SU-DHL-6 (cell line): Measurements from ENCODE around the gene KCNMB2.

Experiments
- H2AFZ ChIP-seq: fragments of 200-600 bp; sonication (generic); 2 replicates; pipeline ENCODE4 v1.6.1; 2014; ENCODE audit warnings: low read depth, mild to moderate bottlenecking, moderate library complexity, mixed read lengths, antibody characterized with exemption, low read length; ENCODE audit not compliant: severe bottlenecking
- H3F3A ChIP-seq: fragments of 200-600 bp; shearing (Covaris generic); 2 replicates; pipeline ENCODE4 v1.6.0; 2016; ENCODE audit warnings: antibody characterized with exemption, mild to moderate bottlenecking; ENCODE audit not compliant: insufficient read depth
- H3K27ac ChIP-seq: fragments of 200-600 bp; sonication (generic); 2 replicates; pipeline ENCODE4 v1.5.1; 2016; ENCODE audit warnings: low read depth, mild to moderate bottlenecking, low read length, moderate library complexity, mixed read lengths
- H3K27me3 ChIP-seq: fragments of 200-600 bp; sonication (generic), shearing (Covaris generic); 2 replicates; pipeline ENCODE4 v1.6.0; 2014; ENCODE audit warnings: mild to moderate bottlenecking, low read length
- H3K36me3 ChIP-seq: fragments of 200-600 bp; sonication (generic); 2 replicates; pipeline ENCODE4 v1.6.1; 2014; ENCODE audit warnings: mild to moderate bottlenecking, low read length, mixed read lengths
- H3K4me2 ChIP-seq: fragments of 300-600, 200-600 bp; shearing (Covaris generic), sonication (generic); 2 replicates; pipeline ENCODE4 v1.6.0; 2014; ENCODE audit warnings: low read length, low read depth, mild to moderate bottlenecking; ENCODE audit not compliant: poor library complexity, severe bottlenecking
- H3K4me3 ChIP-seq: fragments of 200-600 bp; sonication (generic); 2 replicates; pipeline ENCODE4 v1.5.1; 2014; ENCODE audit warnings: antibody characterized with exemption, low read length, mild to moderate bottlenecking, mixed read lengths; ENCODE audit not compliant: insufficient read depth, poor library complexity, severe bottlenecking
- H3K79me2 ChIP-seq: fragments of 200-600 bp; sonication (generic); 2 replicates; pipeline ENCODE4 v1.6.1; 2014; ENCODE audit warnings: mild to moderate bottlenecking, low read length, moderate library complexity; ENCODE audit not compliant: insufficient read depth
- H3K9ac ChIP-seq: fragments of 200-600 bp; sonication (generic); 2 replicates; pipeline ENCODE4 v1.7.0; 2014; ENCODE audit warnings: mild to moderate bottlenecking, low read length
- H3K9me2 ChIP-seq: fragments of 200-600 bp; sonication (generic); replicated peaks from 2 replicates; pipeline ENCODE4 v1.6.1; 2014; ENCODE audit warnings: low read length; ENCODE audit not compliant: insufficient read depth
- H3K9me3 ChIP-seq: fragments of 200-600 bp; sonication (generic); 2 replicates; pipeline ENCODE4 v1.6.1; 2014; ENCODE audit warnings: low read length, mixed read lengths; ENCODE audit not compliant: insufficient read depth
- H4K20me1 ChIP-seq: fragments of 200-600 bp; sonication (generic); 2 replicates; pipeline ENCODE4 v1.6.1; 2014; ENCODE audit warnings: low read depth, mild to moderate bottlenecking, antibody characterized with exemption, low read length, moderate library complexity, mixed read lengths
- CTCF ChIP-seq: fragments of 200-600 bp; sonication (generic); IDR thresholded peaks from one replicate; pipeline ENCODE4 v1.5.1; 2017; ENCODE audit warnings: antibody characterized with exemption, mild to moderate bottlenecking, low read length, moderate library complexity; ENCODE audit not compliant: insufficient read depth, poor library complexity, severe bottlenecking
- EZH2phosphoT487 ChIP-seq: fragments of 200-600 bp; sonication (generic), shearing (Covaris generic); conservative IDR thresholded peaks from 2 replicates; pipeline ENCODE4 v1.6.1; 2018; ENCODE audit warnings: mild to moderate bottlenecking, antibody characterized with exemption, low read length, moderate library complexity, mixed read lengths

The KCNMB2 gene

DNA sequence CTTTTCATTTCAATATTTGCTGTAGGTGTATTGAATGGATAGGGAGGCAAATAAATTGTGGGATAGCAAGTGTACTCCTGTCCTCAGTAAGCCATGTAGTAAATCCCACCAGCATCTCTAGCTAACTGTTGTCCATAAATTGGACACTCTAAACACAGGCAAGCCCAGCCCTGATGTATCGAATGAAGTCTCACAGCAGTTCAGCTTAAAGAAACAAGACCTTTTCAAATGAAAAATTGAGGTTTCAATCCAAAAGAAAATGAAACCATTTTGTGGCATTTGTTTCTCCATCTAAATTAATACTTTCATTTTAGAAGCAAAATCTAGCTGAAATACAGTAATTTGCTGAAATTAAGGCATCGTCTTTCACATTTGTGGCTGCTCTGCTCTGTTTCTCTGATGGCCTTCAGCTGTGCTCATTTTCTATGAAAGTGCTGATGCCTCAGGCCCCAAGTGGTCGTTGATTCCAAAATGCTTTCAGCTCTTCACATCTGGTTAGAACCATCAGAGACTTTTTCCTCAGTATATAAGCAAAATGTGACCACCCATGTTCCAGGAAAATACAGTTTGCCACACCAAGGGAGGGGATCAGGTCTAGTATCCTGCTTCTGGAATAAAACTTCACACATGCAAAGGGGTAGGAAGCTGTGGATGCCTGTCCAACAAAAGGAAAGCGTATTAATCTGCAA is 290.3 kb downstream of the KCNMB2 start:
- Histone ChIP-seq H3K79me2 (no peaks in the 10 kb centered on the region), H3K9me3 (no peaks in the 10 kb centered on the region), H3K9me2 (no peaks in the 10 kb centered on the region), H3K4me3 (no peak overlapping the region), H3K27me3 (no peaks in the 10 kb centered on the region), H3K36me3 (no peaks in the 10 kb centered on the region; the same call in 1 of the 2 replicates), H2AFZ (no peak overlapping the region), H3K9ac (no peak overlapping the region), H4K20me1 (no peaks in the 10 kb centered on the region), H3K4me2 (no peak overlapping the region), H3F3A (no peaks in the 10 kb centered on the region), H3K27ac (no peak overlapping the region)
- no peak for TF ChIP-seq CTCF
- TF ChIP-seq EZH2phosphoT487, result no peak

GRCh38 chr3:178827285-178827856 is 291.1 kb downstream of the KCNMB2 start:
- Histone ChIP-seq H3K27me3 (no peaks in the 10 kb centered on the region), H3K4me3 (no peak overlapping the region), H3K9me2 (no peaks in the 10 kb centered on the region), H2AFZ (no peak overlapping the region), H3K27ac (no peak overlapping the region), H4K20me1 (no peaks in the 10 kb centered on the region), H3K9ac (no peak overlapping the region), H3F3A (no peaks in the 10 kb centered on the region), H3K79me2 (no peaks in the 10 kb centered on the region), H3K36me3 (no peaks in the 10 kb centered on the region; the same call in 1 of the 2 replicates), H3K4me2 (no peak overlapping the region), H3K9me3 (no peaks in the 10 kb centered on the region)
- TF ChIP-seq CTCF (no peak), EZH2phosphoT487 (no peak)

DNA sequence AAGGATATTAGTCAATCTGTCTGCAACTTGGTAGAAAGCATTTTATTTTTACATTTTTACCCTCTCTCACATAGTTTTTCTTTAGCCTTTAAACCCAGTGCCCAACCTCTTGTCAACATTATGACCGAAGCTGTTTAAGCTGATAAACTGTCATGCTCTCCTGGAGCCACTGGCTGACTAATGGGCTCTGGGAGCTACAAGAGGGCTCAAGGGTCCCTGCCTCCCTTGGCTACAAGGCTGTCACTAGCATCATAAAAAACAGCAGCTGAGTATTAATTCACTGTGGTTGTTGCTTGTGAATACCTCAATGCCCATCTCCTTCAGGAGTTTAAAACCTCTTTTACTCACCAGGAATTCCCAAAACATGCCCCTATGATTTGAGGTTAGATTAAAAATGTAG is 297.5 kb downstream of the KCNMB2 start:
- Histone ChIP-seq H3K9ac (no peak overlapping the region), H3F3A (no peaks in the 10 kb centered on the region), H3K4me2 (no peak overlapping the region), H2AFZ (no peak overlapping the region), H3K27me3 (no peaks in the 10 kb centered on the region), H3K36me3 (peaks cover 3% of the 10 kb centered on the region; the same call in 1 of the 2 replicates), H3K79me2 (no peaks in the 10 kb centered on the region), H3K9me2 (no peaks in the 10 kb centered on the region), H3K9me3 (no peaks in the 10 kb centered on the region), H3K4me3 (no peak overlapping the region), H3K27ac (no peak overlapping the region), H4K20me1 (no peaks in the 10 kb centered on the region)
- TF ChIP-seq EZH2phosphoT487, result no peak
- TF ChIP-seq CTCF, result no peak
